ENCODE measurements around the gene FOXO3B. TPM values are rescaled to one million over a fixed set of nuclear protein-coding genes. Genes with fewer than 3 reads are reported as not detected.
A peak's percentile ranks its signal among the peaks of the same experiment; 100 is the strongest.
"Not testable (repeated sequence)": the region's sequence is repeated elsewhere in the genome, so short reads cannot be mapped to it uniquely, and the experiment has no call there.

The FOXO3B gene
- total RNA-seq, 6 experiments from 2014 or later: 2.4 to 3.7 (median 3.3) TPM

DNA sequence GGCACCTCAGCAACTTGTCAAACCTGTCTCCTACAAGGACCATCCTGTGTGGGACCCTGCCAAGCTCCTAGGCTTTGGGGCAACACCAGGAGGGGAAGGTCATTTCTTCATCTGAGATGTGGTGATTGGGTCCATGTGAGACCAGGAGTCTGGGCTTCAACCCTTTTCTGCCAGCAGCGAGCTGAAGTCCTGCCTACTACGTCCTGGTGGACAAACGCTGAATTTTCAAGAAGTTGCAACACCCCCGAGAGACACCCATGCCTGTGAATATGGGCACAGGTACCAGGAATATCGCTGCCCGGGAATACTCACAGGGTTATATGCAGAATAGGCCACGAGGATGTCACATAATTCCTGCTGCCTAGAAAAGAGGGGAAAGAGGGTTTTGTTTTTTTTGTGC is 45.9 kb downstream of the FOXO3B start:
- H3K4me1 Mint-ChIP-seq (ENCODE audit: low read depth); H3K4me3 Mint-ChIP-seq; H3K27ac Mint-ChIP-seq; H3K36me3 Mint-ChIP-seq (ENCODE audit: low read depth); H3K9me3 Mint-ChIP-seq; DNase-seq: not testable (repeated sequence)
- peaks cover 12% of the 10 kb centered on the region; the same call in 1 of the 2 replicates for H3K27me3 Mint-ChIP-seq (ENCODE audit: insufficient read depth)
- TF ChIP-seq, protein P1, sequence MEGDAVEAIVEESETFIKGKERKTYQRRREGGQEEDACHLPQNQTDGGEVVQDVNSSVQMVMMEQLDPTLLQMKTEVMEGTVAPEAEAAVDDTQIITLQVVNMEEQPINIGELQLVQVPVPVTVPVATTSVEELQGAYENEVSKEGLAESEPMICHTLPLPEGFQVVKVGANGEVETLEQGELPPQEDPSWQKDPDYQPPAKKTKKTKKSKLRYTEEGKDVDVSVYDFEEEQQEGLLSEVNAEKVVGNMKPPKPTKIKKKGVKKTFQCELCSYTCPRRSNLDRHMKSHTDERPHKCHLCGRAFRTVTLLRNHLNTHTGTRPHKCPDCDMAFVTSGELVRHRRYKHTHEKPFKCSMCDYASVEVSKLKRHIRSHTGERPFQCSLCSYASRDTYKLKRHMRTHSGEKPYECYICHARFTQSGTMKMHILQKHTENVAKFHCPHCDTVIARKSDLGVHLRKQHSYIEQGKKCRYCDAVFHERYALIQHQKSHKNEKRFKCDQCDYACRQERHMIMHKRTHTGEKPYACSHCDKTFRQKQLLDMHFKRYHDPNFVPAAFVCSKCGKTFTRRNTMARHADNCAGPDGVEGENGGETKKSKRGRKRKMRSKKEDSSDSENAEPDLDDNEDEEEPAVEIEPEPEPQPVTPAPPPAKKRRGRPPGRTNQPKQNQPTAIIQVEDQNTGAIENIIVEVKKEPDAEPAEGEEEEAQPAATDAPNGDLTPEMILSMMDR (IDR thresholded peaks at IDR 0.05): peak; percentile 26

DNA sequence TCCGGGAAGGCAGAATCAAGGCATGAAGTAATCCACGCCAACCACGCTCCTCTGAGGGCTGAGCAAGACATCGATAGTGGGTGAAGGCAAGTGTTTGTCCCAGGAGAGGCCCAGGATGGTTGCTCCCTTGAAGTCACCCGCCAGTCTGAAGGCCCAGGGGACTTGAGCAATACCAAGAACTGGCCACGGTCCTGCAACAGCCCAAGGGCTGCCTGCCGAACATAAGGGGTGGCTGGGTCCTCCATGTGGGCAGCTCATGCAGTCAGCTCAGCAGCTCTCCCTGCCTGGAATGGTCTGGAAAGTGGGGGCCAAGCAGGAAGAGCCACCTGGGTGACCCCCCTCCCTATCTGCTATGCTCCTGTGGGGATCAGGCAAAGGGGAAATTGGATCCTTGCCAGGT is 46.3 kb downstream of the FOXO3B start:
- peaks cover 12% of the 10 kb centered on the region; the same call in 1 of the 2 replicates for H3K27me3 Mint-ChIP-seq (ENCODE audit: insufficient read depth)
- H3K36me3 Mint-ChIP-seq (ENCODE audit: low read depth); H3K4me3 Mint-ChIP-seq; H3K27ac Mint-ChIP-seq; DNase-seq; H3K4me1 Mint-ChIP-seq (ENCODE audit: low read depth); H3K9me3 Mint-ChIP-seq: not testable (repeated sequence)

DNA sequence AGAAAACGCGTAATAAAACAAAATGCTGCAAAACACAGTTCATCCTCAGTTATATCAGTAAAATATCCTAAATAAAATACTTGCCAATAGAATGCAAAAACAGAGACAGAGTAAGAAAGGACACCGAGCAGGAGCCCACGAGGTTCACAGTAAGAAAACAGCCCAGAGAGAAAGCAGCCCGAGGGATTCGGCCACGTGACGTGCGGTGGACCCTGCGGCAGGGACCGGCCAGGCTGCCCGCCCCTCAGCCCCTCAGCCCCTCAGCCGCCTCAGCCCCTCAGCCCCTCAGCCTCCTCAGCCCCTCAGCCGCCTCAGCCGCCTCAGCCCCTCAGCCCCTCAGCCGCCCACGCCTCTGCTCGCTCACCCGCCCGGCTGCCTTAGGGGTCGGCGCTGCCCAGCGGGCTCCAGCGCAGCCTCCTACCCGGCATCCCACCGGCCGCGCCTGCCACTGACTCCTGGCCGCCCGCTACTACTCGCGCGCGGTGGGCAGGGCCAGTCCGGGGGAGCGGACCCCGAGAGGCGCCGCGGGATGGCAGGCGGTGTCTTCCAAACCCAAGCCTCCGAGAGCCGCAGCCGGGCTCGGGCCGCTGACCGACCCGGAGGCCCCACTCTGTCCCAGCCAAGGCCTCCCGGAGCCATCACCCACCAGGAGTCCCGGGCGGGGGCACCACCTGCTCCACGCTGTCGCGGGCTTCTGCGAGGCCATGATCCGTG is 47.4 kb downstream of the FOXO3B start:
- not testable (repeated sequence) for DNase-seq; H3K9me3 Mint-ChIP-seq; H3K27ac Mint-ChIP-seq; H3K36me3 Mint-ChIP-seq (ENCODE audit: low read depth); H3K4me1 Mint-ChIP-seq (ENCODE audit: low read depth)
- Mint-ChIP-seq H3K4me3 (peak overlapping the region; percentile 79), H3K27me3 (ENCODE audit: insufficient read depth) (peaks cover 12% of the 10 kb centered on the region)

Other genes with a start within 250 kb of the FOXO3B start
- gene LGALS9C, start 205.5 kb downstream of the FOXO3B start, total RNA-seq (2021; fragmentation: NEBNext Ultra II Directional; extraction: Animal tissue kit (Norgen Biotek cat#: 25700)): under 1 TPM in 2 of 6 experiments, not detected in 4; 0.17 to 0.23 TPM
- not detected for gene TBC1D28, start 37.9 kb downstream of the FOXO3B start, total RNA-seq (2021; fragmentation: NEBNext Ultra II Directional; extraction: Animal tissue kit (Norgen Biotek cat#: 25700))
- gene FBXW10, start 61.7 kb upstream of the FOXO3B start, total RNA-seq (2021; fragmentation: NEBNext Ultra II Directional; extraction: Animal tissue kit (Norgen Biotek cat#: 25700)): under 1 TPM in 2 of 6 experiments, not detected in 4; 0.05 to 0.07 TPM
- gene TVP23B, start 98.9 kb upstream of the FOXO3B start, total RNA-seq (2021; fragmentation: NEBNext Ultra II Directional; extraction: Animal tissue kit (Norgen Biotek cat#: 25700)): 10 to 100 TPM; 50.0 to 65.2 (median 59.6) TPM
- 10 to 100 TPM; 20.4 to 27.2 (median 23.1) TPM for gene PRPSAP2, start 175.8 kb upstream of the FOXO3B start, total RNA-seq (2021; fragmentation: NEBNext Ultra II Directional; extraction: Animal tissue kit (Norgen Biotek cat#: 25700))